SU-DHL-6 (cell line): ENCODE measurements around the gene ITPK1.

Experiments used
- H2AFZ ChIP-seq: fragments of 200-600 bp; sonication (generic); 2 replicates; pipeline ENCODE4 v1.6.1; 2014; ENCODE audit warnings: low read depth, mild to moderate bottlenecking, moderate library complexity, mixed read lengths, antibody characterized with exemption, low read length; ENCODE audit not compliant: severe bottlenecking
- H3F3A ChIP-seq: fragments of 200-600 bp; shearing (Covaris generic); 2 replicates; pipeline ENCODE4 v1.6.0; 2016; ENCODE audit warnings: antibody characterized with exemption, mild to moderate bottlenecking; ENCODE audit not compliant: insufficient read depth
- H3K27ac ChIP-seq: fragments of 200-600 bp; sonication (generic); 2 replicates; pipeline ENCODE4 v1.5.1; 2016; ENCODE audit warnings: low read depth, mild to moderate bottlenecking, low read length, moderate library complexity, mixed read lengths
- H3K27me3 ChIP-seq: fragments of 200-600 bp; sonication (generic), shearing (Covaris generic); 2 replicates; pipeline ENCODE4 v1.6.0; 2014; ENCODE audit warnings: mild to moderate bottlenecking, low read length
- H3K36me3 ChIP-seq: fragments of 200-600 bp; sonication (generic); 2 replicates; pipeline ENCODE4 v1.6.1; 2014; ENCODE audit warnings: mild to moderate bottlenecking, low read length, mixed read lengths
- H3K4me2 ChIP-seq: fragments of 300-600, 200-600 bp; shearing (Covaris generic), sonication (generic); 2 replicates; pipeline ENCODE4 v1.6.0; 2014; ENCODE audit warnings: low read length, low read depth, mild to moderate bottlenecking; ENCODE audit not compliant: poor library complexity, severe bottlenecking
- H3K4me3 ChIP-seq: fragments of 200-600 bp; sonication (generic); 2 replicates; pipeline ENCODE4 v1.5.1; 2014; ENCODE audit warnings: antibody characterized with exemption, low read length, mild to moderate bottlenecking, mixed read lengths; ENCODE audit not compliant: insufficient read depth, poor library complexity, severe bottlenecking
- H3K79me2 ChIP-seq: fragments of 200-600 bp; sonication (generic); 2 replicates; pipeline ENCODE4 v1.6.1; 2014; ENCODE audit warnings: mild to moderate bottlenecking, low read length, moderate library complexity; ENCODE audit not compliant: insufficient read depth
- H3K9ac ChIP-seq: fragments of 200-600 bp; sonication (generic); 2 replicates; pipeline ENCODE4 v1.7.0; 2014; ENCODE audit warnings: mild to moderate bottlenecking, low read length
- H3K9me2 ChIP-seq: fragments of 200-600 bp; sonication (generic); replicated peaks from 2 replicates; pipeline ENCODE4 v1.6.1; 2014; ENCODE audit warnings: low read length; ENCODE audit not compliant: insufficient read depth
- H3K9me3 ChIP-seq: fragments of 200-600 bp; sonication (generic); 2 replicates; pipeline ENCODE4 v1.6.1; 2014; ENCODE audit warnings: low read length, mixed read lengths; ENCODE audit not compliant: insufficient read depth
- H4K20me1 ChIP-seq: fragments of 200-600 bp; sonication (generic); 2 replicates; pipeline ENCODE4 v1.6.1; 2014; ENCODE audit warnings: low read depth, mild to moderate bottlenecking, antibody characterized with exemption, low read length, moderate library complexity, mixed read lengths
- CTCF ChIP-seq: fragments of 200-600 bp; sonication (generic); IDR thresholded peaks from one replicate; pipeline ENCODE4 v1.5.1; 2017; ENCODE audit warnings: antibody characterized with exemption, mild to moderate bottlenecking, low read length, moderate library complexity; ENCODE audit not compliant: insufficient read depth, poor library complexity, severe bottlenecking
- EZH2phosphoT487 ChIP-seq: fragments of 200-600 bp; sonication (generic), shearing (Covaris generic); conservative IDR thresholded peaks from 2 replicates; pipeline ENCODE4 v1.6.1; 2018; ENCODE audit warnings: mild to moderate bottlenecking, antibody characterized with exemption, low read length, moderate library complexity, mixed read lengths

ITPK1 gene

GRCh38 chr14:92998946-92999345 is 116.8 kb downstream of the ITPK1 start:
- TF ChIP-seq EZH2phosphoT487 (no peak), CTCF (no peak)
- H3K4me3 ChIP-seq: no peak overlapping the region
- H3F3A ChIP-seq: no peaks in the 10 kb centered on the region
- no peak overlapping the region for H3K4me2 ChIP-seq
- H3K27ac ChIP-seq: no peak overlapping the region
- H3K9ac ChIP-seq: no peak overlapping the region
- no peaks in the 10 kb centered on the region for H3K27me3 ChIP-seq
- H3K9me3 ChIP-seq: no peaks in the 10 kb centered on the region
- no peaks in the 10 kb centered on the region for H3K36me3 ChIP-seq
- no peaks in the 10 kb centered on the region for H3K9me2 ChIP-seq
- no peaks in the 10 kb centered on the region for H4K20me1 ChIP-seq
- H3K79me2 ChIP-seq: no peaks in the 10 kb centered on the region
- H2AFZ ChIP-seq: no peak overlapping the region

GRCh38 chr14:92997343-92998061 is 118.2 kb downstream of the ITPK1 start:
- H3F3A ChIP-seq: no peaks in the 10 kb centered on the region
- H3K36me3 ChIP-seq: no peaks in the 10 kb centered on the region
- TF ChIP-seq EZH2phosphoT487 (no peak), CTCF (no peak)
- no peaks in the 10 kb centered on the region for H4K20me1 ChIP-seq
- H3K79me2 ChIP-seq: no peaks in the 10 kb centered on the region
- no peak overlapping the region for H3K27ac ChIP-seq
- no peaks in the 10 kb centered on the region for H3K9me2 ChIP-seq
- H3K9ac ChIP-seq: no peak overlapping the region
- no peak overlapping the region for H2AFZ ChIP-seq
- H3K9me3 ChIP-seq: no peaks in the 10 kb centered on the region
- no peak overlapping the region for H3K4me2 ChIP-seq
- H3K27me3 ChIP-seq: no peaks in the 10 kb centered on the region
- H3K4me3 ChIP-seq: no peak overlapping the region

- Histone ChIP-seq H3K4me2 (no peak overlapping the region), H3K9me3 (no peaks in the 10 kb centered on the region), H3F3A (no peaks in the 10 kb centered on the region), H3K4me3 (no peak overlapping the region), H3K27me3 (no peaks in the 10 kb centered on the region), H3K9me2 (no peaks in the 10 kb centered on the region), H3K9ac (no peak overlapping the region), H3K27ac (no peak overlapping the region), H3K79me2 (no peaks in the 10 kb centered on the region), H4K20me1 (no peaks in the 10 kb centered on the region), H3K36me3 (no peaks in the 10 kb centered on the region), H2AFZ (no peak overlapping the region)
- TF ChIP-seq CTCF (no peak), EZH2phosphoT487 (no peak)
Observed at GRCh38 chr14:92995620-92996019, 120.1 kb downstream of the ITPK1 start.
